Measurements from ENCODE around the gene SEMA7A. TPM values are rescaled to one million over a fixed set of nuclear protein-coding genes. Genes with fewer than 3 reads are reported as not detected.
A peak's percentile ranks its signal among the peaks of the same experiment; 100 is the strongest.

The SEMA7A gene
- total and polyA plus RNA-seq, 9 of the 15 experiments (the other 6 are each of a cell fraction or from before 2014, with no cell fraction given) = 0.04 to 8.2 (median 5.4) TPM; not detected in 1

- TF ChIP-seq ZNF707 (CRISPR knock-in tag; conservative IDR thresholded peaks at IDR 0.05) (no peak), HMG20B (CRISPR knock-in tag; IDR thresholded peaks at IDR 0.05) (no peak), GABPB1 (CRISPR knock-in tag; IDR thresholded peaks at IDR 0.05) (no peak), VEZF1 (CRISPR knock-in tag; IDR thresholded peaks at IDR 0.05) (peak; percentile 10; the same call in 1 of the 2 replicates), SREBF2 (CRISPR knock-in tag; IDR thresholded peaks at IDR 0.05) (no peak), KDM1A (IDR thresholded peaks at IDR 0.05) (no peak), ZSCAN29 (IDR thresholded peaks at IDR 0.05) (no peak), ETS2 (tag; IDR thresholded peaks at IDR 0.05; ENCODE audit: borderline replicate concordance, poor library complexity, severe bottlenecking) (no peak), CXXC5 (CRISPR knock-in tag; IDR thresholded peaks at IDR 0.05) (no peak), HEY1 (CRISPR knock-in tag; IDR thresholded peaks at IDR 0.05; ENCODE audit: borderline replicate concordance) (no peak), RB1 (IDR thresholded peaks at IDR 0.05; ENCODE audit: low read depth) (peak; percentile 80), ZNF217 (CRISPR knock-in tag; IDR thresholded peaks at IDR 0.05) (no peak), NFE2 (IDR thresholded peaks at IDR 0.05; ENCODE audit: low read depth) (no peak), PREB (CRISPR knock-in tag; IDR thresholded peaks at IDR 0.05) (no peak), CTCF (IDR thresholded peaks at IDR 0.05 in 2 of 3, conservative IDR thresholded peaks at IDR 0.05 in 1 of 3; ENCODE audit: insufficient read depth in 2 of 3, low read depth in 1 of 3, low read length in 3 of 3) (peak; percentile 96 to 98 (median 97)), EZH2 (IDR thresholded peaks at IDR 0.05; ENCODE audit: borderline replicate concordance, low read depth, low read length) (no peak), RAD21 (CRISPR knock-in tag; conservative IDR thresholded peaks at IDR 0.05 in 1 of 2, IDR thresholded peaks at IDR 0.05 in 1 of 2) (peak; percentile 99 to 100)
- TF ChIP-seq, protein P1, sequence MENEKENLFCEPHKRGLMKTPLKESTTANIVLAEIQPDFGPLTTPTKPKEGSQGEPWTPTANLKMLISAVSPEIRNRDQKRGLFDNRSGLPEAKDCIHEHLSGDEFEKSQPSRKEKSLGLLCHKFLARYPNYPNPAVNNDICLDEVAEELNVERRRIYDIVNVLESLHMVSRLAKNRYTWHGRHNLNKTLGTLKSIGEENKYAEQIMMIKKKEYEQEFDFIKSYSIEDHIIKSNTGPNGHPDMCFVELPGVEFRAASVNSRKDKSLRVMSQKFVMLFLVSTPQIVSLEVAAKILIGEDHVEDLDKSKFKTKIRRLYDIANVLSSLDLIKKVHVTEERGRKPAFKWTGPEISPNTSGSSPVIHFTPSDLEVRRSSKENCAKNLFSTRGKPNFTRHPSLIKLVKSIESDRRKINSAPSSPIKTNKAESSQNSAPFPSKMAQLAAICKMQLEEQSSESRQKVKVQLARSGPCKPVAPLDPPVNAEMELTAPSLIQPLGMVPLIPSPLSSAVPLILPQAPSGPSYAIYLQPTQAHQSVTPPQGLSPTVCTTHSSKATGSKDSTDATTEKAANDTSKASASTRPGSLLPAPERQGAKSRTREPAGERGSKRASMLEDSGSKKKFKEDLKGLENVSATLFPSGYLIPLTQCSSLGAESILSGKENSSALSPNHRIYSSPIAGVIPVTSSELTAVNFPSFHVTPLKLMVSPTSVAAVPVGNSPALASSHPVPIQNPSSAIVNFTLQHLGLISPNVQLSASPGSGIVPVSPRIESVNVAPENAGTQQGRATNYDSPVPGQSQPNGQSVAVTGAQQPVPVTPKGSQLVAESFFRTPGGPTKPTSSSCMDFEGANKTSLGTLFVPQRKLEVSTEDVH (IDR thresholded peaks at IDR 0.05; ENCODE audit: low read depth, partially characterized antibody) = no peak
- TF ChIP-seq, protein P2, sequence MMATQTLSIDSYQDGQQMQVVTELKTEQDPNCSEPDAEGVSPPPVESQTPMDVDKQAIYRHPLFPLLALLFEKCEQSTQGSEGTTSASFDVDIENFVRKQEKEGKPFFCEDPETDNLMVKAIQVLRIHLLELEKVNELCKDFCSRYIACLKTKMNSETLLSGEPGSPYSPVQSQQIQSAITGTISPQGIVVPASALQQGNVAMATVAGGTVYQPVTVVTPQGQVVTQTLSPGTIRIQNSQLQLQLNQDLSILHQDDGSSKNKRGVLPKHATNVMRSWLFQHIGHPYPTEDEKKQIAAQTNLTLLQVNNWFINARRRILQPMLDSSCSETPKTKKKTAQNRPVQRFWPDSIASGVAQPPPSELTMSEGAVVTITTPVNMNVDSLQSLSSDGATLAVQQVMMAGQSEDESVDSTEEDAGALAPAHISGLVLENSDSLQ (IDR thresholded peaks at IDR 0.05) = peak; percentile 33; the same call in 1 of the 2 replicates
Measured at GRCh38 chr15:74382004-74382816, 51.5 kb downstream of the SEMA7A start (continued).

Measured in K562 (cell line).